ENCODE data around the gene MACO1.

Gene MACO1

DNA sequence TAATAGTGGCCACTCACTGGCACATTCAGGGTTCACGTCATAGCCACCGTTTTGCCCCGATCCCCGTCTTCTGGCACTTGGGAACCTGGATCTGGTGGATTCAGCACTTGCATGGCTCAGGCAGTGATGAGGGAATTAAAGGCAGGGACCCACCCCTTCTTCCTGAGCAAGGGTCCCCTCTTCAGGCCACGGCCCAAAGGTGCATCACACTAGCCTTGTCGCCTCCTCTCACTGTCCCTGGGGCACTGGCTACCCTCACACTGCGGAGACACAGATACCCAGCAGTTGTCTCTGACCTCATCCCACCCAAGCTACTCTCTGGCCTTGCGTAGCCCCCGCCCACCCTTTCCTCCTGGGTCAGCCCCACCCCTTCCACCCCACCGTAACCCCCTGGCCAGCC, 92.8 kb downstream of the MACO1 start:
- DNase-seq (ENCODE audit: low read depth) = no peak

DNA sequence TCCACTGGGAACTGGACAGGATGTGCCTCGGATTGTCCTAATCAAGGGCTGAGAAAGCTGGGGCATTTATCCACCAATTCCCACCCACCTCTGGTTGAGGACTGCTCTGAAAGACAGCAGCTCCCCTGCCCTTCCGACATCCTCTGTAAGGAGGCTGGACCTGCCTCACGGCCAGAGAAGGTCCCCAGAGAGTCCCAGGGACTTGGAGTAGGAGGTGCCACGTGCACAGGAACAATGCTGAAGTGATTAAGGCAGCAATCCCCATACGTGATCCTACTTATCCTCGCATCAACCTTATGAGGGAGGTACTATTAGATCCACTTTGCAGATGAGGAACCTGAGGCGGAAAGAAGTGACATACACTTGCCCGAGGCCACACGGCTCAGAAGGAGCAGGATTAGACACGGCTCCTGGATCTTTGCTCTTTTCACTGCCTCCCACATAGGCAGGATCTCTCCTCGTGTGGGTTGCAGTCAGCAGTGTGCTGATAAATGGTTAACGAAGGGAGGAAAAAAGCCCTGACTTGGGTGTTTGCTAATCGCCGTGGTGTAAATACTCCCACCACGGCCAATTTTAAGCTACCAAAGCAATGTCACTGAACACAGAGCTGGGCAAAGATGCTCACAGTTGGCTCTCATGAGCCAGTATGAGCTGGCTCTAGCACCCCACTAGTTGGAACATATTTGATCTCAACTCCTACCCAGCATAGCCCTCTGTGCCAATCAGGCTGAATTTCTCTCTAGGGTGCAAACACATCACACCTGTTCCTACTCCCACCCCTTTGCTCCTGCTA, 94.1 kb downstream of the MACO1 start:
- no peak for DNase-seq (ENCODE audit: low read depth)

DNA sequence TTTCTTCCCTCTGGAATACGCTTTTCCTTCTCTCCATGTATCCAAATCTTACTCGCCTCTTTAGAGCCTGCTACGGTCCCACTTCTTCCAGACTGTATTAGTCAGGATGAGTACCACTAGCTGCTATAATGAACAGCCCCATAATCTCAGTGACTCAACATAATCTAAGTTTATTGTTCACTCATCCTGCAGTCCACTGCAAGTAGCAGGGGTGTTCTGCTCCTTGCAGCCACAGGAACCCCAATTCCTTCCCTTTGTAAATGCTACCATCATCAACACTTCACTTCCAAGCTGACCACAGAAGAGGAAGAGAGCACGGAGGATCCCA, 94.6 kb downstream of the MACO1 start:
- no peak for DNase-seq (ENCODE audit: low read depth)

DNA sequence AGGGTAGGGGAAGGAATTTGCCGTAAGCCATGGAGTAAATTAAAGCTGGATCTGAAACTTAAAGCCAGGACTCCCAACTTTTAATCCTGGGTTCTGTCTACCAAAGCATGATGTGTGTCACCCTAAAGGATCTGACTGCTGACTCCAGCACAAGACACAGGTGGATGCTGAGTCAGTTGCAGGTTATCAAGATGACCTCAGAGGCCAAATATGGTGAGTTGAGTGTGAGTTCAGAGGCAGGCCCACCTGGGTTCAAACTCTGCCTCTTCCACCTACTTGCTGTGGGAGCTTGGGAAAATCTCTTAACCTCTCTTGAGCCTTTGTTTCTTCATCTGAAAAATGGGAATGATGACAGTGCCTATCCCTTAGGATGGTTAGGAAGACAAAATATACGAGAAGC, 96.1 kb downstream of the MACO1 start:
- no peak for DNase-seq (ENCODE audit: low read depth)

DNA sequence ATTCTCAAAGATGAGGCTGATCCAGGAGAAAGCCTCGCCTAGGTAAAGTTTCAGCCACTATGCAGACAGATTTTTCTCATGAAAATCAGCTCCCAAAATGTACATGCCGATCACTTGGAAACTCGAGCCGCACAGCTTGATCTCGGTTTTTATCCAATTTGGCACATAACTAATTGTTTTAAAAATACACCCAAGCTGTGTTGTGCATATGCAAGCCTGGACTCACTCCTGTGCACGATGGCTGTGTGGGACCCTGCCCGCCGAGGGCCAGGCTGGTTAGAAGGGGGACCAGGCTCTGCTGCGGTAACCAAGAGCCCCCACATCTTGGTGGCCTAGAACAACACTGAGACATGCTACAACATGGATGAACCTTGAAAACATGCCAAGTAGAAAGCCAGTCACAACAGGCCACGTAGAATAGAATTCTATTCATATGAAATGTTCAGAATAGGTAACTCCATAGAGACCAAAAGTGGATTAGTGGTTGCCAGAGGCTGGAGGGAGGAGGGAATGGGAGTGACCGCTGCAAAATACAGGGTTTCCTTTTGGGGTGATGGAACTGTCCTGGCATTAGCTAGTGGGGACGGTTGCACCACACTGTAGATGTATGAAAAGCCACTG, 96.6 kb downstream of the MACO1 start:
- DNase-seq (ENCODE audit: low read depth) = no peak

DNA sequence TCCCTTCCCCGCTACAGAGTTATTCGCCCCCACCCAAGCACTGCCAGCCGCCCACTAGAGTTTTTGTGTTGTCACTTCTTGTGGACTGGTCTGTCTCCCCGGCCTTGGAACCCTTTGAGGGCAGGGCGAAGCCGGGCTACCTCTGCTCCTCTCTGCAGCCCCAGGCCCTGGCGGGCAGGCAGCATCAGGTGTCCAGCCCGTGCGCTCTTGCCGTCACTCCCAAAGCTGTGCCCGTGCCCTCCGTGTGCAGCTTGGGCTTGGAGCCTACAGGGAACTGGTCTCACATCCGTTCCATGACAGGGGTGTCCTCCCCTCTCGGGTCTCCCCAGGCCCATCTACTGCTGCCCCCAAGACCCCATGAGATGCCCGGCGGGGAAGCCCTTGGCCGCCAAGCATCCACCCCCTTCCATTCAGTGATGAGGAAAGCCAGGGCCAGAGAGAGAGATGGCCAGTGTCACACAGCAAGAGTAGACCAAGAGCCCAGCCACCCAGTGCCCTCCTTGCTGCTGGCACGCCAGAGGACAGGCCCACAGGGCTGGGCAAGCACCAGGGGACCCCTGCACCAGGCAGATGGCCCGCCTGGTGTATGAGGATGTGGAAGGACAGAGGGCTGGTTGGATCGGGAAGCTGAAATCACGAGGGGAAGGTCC, 97.4 kb downstream of the MACO1 start:
- no peak for DNase-seq (ENCODE audit: low read depth)

DNA sequence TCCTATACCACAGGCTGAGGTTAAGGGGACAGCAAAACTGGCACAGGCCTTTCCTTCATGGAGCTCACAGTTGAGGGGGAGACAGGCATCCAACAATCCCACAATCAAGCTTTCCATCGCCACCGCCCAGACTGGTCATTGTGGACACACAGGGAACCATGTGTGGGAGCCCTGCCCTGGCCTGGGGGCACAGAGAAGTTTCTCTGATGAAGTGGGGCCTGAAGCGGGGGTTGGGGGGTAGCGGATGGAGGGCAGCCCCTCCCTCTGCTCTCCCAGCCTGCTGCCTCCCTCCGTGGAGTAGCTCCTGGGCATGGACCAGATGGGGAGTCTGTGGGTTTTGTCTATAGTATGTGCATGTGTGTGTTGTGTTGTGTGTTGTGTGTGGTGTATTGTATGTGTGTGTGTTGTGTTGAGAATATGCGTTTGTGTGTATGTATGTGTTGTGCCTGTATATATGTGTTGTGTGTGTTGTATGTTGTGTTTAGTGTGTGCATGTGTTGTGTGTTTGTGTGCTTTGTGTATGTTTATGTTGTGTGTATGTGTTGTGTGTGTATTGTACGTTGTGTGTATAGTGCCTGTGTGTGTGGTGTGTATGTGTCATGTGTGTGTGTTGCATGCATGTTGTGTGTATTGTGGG, 98.3 kb downstream of the MACO1 start:
- no peak for DNase-seq (ENCODE audit: low read depth)

DNA sequence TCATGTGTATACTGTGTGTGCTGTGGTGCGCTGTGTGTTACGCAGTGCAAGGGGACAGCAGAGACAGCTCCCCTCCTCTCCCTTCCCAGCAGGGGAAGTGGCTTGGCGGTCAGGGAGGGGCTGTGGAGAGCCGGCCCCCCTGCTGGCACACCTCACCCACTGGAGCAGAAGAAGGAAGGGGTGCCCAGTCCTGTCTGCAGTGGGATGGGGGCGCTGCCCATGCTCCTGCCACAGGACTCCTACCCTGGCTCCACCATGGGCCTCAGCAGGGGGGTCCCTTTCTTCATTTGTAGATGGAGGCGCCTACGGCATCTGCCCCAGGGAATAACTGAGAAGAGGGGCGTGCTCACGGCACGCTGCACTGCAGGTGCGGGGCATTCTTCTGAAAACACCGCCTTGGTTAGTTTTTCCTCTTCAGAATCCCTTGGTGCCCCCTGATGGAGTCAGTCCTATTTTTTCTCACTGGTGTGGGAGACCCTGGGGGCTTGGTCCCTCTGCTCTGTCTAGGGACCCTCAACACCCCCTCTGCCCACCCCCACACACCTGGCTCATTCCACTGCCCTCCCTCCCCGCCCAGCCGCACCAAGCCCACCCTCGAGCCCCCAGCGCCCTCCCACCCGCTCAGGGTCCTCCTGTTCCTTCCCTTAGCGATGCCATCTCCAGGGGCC, 99.0 kb downstream of the MACO1 start:
- no peak for DNase-seq (ENCODE audit: low read depth)

DNA sequence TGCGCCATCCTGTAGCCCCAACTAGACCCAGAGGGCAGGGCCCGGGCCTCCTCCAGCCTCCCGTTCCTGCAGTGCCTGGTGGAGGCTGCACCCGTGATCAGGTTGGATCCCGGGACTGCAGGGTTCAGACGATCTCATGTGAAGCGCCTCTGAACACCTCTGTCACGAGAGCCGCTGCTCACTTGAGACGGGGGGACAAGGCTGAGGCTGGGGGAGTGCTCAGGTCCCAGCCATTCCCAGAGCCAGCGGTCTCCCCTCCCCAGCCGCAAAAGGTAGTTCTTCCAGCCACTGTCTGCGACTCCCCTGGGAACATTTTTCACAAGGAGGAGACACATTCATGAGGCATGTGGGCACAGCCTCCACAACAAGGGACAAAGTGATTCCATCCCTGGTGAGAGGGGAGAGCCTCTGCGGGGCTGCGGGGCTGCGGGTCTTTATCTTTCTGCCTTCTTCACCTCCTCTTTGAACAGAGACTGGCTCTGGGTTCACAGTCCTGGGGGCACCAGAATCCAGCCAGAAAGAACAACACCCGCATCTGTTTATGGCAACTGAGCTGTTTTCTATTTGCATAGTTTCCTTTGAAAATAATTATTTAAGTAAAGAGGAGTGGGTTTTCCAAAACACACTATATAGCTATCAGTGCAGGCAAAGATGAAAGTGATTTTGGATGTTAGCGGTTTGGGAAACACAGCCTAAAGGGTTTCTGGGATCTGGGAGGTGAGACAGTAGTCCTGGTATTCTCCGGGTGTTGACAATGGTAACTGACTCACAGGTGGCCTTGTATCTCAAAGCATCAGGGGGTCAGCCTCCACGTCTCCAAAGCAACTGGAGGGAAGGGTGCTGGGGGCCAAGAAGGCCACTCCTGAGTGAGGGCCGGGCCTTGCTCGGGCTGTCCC, 99.7 kb downstream of the MACO1 start:
- no peak for DNase-seq (ENCODE audit: low read depth)

DNA sequence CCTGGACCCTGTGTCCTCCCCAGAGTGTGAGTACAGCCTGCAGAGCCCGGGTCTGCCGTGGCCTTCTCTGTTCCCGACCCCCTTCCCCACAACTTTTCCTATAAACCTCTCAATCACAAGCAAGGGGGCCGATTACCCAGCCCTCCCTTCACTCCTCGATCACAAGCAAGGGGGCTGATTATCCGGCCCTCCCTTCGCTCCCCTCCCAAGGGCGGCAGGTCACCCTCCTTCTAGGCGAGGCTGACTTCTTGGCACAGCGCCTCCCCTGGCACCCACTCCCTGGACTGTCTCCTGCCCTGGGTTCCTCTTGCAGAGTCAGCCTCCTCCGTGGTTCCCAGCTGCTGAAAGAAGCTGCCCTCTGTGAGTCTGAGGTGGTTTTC, 100.4 kb downstream of the MACO1 start:
- DNase-seq (ENCODE audit: low read depth) = no peak

DNA sequence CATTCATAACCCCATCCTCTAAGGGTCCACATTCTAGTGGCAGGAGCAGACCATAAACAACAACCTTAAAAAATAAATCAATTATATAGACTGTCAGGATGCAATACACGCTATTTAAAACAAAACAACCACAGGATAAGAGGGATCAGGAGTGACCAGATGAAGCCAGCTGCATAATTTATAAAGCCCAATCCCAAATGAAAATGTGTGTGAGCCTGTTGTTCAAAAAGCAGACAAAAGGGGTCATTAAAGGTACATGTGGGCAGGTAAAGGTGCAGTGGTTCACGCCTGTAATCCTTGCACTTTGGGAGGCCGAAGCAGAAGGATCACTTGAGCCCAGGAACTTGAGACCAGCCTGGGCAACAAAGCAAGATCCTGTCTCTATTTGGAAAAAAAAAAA, 102.3 kb downstream of the MACO1 start:
- no peak for DNase-seq (ENCODE audit: low read depth)

DNA sequence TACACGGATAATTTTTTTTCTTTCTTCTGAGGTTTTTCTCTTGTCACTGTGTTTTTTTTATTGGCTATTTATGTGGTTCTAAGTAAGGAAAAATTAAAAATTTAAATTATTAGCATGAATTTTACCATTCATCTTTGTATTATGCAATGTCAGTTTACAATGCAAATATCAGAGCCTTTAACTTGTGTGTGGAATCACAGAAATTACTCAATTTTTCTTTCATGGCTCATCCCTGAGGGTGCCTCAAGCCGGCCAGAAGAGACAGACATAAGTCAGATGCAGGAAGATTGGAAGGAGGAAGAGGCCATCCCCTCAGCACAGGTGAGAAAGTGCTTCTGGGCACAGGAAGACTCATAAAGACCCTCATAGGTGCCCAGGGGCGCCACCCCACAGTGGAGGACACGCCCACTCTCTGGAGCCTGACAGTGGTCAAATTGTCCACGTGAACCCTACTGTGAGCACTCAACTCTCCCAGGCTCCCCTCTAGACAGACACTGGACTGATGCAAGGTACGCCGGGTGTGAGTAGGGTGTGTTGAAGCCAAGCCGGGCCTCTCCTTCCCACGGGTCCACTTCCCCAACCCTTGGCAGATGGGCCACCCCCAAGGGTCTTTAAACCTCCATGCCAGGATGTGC, 103.2 kb downstream of the MACO1 start:
- no peak for DNase-seq (ENCODE audit: low read depth)

DNA sequence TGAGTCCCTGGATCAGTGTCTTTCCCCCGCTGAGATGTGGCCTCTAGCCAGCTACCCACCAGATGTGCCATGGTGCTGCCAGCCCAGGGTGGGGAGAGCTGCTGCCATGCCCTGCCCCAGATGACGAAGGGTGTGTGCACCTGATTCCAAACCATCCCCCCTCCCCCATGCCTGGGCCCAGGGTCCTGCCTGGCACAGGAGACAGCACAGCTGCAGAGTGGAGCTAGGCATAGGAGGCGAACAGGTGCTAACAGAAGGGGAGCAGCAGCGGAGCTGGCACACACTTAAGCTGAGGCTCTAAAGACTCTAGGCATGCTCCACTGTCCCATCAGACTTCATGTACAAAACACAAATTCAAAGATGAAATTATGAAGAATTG, 103.7 kb downstream of the MACO1 start:
- no peak for DNase-seq (ENCODE audit: low read depth)

DNA sequence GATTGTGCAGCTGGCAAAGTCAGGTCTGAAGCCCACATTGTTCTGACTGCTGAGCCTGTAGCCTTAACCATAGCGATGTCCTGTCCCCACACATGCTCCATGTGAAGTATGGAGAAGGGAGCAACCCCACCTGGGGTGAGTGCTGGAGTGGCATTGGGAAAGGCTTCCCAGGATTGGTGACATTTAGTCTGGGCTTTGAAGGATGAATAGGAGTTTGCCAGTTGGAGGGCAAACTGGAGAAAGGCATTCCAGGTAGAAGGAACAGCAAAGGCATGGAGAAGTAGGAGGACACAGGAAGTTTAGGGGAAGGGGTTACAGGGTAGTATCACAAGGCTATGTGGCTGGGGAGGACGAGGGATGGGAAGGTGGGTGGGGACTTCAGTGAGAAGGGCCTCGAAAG, 105.4 kb downstream of the MACO1 start:
- no peak for DNase-seq (ENCODE audit: low read depth)

DNA sequence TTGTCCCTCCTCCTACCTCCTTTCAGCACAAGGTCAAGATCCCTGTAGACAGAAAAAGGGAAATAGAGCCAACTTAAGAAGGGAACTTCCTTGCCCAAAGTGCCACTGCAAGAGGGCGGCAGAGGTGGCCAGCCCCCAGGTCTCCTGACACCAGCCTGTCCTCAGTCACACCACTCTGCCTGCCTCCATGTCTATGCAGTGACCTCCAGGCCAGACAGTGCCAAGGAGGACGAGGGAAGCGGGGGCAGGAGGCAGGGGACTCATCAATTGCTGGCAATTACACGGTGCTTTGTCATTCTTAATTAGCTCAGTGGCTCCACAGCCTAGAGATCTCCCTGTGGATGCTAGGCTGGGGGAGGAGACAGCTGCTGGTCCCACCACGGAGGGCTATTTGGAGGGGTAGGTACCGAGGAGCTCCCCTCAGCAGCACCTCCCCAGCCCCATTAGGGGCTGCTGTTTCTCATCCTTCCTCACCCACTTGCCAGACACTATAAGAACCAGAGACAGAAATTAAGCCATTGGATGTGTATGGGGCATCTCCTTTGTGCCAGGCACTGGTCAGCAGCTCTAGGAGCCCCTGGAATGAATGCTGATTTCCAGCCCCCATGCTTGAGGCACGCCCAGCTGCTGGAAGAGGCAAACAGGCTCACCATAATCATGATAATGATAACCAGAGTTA, 106.6 kb downstream of the MACO1 start:
- DNase-seq (ENCODE audit: low read depth) = no peak

DNA sequence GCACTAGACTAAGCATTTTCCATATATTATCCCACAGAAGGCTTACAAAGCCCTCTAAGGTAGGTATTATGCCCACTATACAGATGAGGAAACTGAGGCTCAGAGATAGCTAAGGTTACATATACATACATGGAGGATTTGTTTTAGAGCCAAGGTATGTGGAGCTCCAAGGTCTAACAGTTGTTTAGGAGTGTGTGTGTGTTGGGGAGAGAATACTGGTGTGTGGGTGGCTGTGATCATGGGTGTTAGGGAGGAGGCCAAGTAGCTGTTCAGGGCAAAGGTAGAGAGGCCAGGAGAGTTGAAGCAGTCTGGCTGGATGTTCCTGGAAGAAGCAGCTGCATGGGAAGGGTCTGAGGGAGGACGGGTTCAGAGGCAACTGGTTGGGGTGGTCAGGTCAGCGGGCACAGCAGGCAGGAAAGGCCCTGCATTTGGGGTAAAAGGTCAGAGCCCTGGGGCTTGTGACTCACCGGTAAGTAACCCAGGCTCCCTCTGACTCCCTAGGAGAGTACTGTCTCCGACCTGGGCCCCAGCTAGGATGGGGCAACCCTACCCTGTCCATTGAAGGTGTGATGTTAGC, 107.6 kb downstream of the MACO1 start:
- DNase-seq (ENCODE audit: low read depth) = no peak

DNA sequence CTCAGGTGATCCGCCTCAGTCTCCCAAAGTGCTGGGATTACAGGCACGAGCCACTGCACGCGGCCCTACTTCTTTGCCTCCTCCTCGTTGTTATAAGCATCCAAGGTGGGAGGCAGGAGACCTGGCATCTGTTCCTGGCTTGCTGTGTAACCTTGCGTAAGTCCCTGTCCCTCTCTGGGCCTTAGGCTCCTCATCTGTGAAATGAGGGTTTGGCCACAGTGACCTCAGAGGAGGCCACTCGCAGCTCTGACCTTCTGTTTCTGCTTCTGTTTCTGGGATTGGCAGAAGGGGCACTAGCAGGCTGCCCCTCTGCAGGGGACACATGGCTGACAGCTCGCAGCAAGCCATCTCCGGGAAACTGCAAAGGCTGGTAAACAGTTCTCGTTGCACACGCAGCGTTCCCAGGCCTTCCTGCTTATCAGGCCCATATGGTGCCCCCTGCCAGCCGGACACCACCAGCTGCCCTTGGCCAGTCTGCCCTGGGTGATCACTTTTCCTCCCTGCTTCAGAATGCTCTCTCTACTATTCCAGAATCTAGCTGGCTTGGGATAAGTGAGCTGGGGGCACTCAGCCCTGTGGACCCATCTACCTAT, 110.1 kb downstream of the MACO1 start:
- DNase-seq (ENCODE audit: low read depth) = no peak

DNA sequence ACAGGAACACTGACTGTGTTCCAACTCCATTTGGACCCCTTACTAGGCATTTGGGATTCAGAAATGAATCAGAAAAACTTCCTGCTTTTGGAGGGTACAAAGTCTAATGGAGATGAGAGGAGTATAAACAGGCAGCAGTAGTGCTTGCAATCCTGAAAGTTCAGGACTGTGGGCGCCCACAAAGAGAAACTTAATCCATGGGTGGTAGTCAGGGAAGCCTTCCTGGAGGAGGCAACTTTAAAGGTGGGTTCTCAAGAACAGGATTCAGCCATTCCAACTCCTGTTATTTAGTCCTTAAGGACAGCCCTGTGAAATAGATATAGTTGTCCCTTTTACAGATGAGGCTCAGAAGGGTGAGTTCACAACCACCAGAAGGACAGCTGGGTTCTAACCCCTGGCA, 110.7 kb downstream of the MACO1 start:
- DNase-seq (ENCODE audit: low read depth) = no peak

DNA sequence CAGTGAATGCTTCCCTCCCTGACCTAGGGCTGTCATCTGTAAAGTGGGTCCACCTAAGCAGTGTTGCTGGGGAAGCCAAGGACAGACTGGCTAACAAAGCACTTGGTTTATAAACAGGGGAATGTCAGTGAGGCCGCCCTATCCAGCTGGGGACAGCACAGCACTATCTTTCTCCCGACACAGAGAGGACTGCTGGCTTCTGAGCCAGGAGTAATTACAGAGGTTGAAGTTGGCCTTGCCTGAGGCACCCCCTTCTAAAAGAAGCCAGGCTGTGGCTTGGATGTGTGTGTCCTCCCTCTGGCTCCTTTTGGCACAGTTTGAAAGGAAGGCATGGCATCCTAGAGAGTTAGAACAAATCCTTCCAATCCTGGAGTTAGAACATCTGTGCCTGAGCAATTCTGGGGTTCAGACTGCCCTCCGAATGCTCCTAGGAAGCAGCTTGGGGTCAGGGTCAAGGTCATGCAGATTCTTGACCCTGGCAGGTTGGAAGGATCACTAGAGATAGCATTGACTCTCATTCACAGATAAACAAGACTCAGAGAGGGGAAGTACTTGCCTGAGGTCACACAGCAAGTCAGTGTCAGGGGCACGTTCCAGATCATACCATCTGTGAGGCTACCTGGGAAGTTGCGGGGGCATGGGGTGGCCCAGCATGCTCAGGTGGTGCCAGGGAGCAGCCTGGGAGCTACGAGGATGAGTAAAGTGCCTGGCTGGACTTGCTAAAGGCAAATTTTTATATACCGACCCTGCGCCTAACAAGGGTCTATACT, 111.4 kb downstream of the MACO1 start:
- no peak for DNase-seq (ENCODE audit: low read depth)
